ENCODE results near the gene ADAMTS10.

DNA sequence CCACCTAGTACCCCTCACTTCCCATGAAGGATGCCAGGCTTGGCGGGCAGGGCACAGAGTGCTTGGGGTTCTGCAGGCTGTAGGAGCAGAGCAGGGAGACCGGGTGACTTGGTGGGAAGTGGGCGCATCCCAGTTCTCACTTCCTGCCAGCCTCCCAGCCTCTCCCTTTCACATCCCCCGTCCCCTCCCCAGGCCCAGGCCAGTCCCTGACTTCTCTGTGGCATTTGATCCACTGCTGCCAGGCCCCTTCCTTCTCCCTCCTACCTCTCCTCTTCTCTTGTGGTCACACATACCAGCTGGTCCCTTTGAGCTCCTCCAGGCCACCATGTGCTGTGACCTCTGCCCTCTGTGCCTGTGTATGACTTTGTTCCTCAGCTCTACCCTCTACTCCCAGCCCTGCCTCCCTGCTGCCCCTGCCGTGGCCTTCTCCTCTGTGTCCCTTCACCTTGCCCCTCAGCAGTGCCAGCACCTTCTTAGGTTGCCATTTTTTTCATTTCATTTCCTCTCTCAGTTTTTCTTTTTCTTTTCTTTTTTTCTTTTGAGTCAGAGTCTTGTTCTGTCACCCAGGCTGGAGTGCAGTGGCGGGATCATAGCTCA is 52.8 kb downstream of the ADAMTS10 start:
- TF ChIP-seq POLR2AphosphoS5 (IDR thresholded peaks at IDR 0.05) (no peak), POLR2A (IDR thresholded peaks at IDR 0.05) (no peak)
- TF ChIP-seq, protein P1, sequence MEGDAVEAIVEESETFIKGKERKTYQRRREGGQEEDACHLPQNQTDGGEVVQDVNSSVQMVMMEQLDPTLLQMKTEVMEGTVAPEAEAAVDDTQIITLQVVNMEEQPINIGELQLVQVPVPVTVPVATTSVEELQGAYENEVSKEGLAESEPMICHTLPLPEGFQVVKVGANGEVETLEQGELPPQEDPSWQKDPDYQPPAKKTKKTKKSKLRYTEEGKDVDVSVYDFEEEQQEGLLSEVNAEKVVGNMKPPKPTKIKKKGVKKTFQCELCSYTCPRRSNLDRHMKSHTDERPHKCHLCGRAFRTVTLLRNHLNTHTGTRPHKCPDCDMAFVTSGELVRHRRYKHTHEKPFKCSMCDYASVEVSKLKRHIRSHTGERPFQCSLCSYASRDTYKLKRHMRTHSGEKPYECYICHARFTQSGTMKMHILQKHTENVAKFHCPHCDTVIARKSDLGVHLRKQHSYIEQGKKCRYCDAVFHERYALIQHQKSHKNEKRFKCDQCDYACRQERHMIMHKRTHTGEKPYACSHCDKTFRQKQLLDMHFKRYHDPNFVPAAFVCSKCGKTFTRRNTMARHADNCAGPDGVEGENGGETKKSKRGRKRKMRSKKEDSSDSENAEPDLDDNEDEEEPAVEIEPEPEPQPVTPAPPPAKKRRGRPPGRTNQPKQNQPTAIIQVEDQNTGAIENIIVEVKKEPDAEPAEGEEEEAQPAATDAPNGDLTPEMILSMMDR (IDR thresholded peaks at IDR 0.05): no peak
